Stimulated activated CD4-positive, alpha-beta T cell treated with anti-CD3 and anti-CD28 coated beads, Interleukin-2, amount 100 ng/mL, for 48 hours (primary cell): Measurements from ENCODE around the gene HOXB3.
"Not testable (repeated sequence)": the region's sequence is repeated elsewhere in the genome, so short reads cannot be mapped to it uniquely, and the experiment has no call there.

Source experiments
- DNase-seq, 2 donors: peaks; one replicate each; pipeline ENCODE4 v3.0.0-alpha.2; 2020

The HOXB3 gene

DNA sequence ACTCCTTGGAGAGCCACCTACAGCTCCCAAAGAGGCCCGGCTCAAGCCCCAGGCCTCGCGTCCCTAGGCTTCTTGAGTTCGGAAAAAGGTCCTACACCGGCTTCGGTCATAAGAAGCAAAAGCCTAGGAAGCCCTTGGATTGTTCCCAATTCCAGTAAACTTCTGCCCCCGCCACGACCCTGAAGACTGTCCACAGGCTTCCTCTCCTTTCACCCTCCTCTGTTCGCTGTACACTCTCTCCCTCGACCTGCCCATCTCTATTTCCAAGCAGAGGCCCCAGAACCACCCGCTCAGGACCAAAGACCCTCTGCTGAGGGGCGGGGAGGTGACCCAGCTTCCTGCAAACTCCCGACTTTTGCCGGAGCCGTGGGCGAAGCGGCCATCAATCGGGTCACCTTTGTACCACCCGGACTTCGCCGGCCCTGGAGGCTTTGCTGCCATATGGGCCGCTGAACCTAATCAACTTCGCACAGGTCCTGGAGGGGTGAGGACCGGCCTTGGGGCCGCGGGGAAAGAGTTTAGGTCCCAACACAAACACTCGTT is 47.9 kb downstream of the HOXB3 start:
- DNase-seq: no peak

DNA sequence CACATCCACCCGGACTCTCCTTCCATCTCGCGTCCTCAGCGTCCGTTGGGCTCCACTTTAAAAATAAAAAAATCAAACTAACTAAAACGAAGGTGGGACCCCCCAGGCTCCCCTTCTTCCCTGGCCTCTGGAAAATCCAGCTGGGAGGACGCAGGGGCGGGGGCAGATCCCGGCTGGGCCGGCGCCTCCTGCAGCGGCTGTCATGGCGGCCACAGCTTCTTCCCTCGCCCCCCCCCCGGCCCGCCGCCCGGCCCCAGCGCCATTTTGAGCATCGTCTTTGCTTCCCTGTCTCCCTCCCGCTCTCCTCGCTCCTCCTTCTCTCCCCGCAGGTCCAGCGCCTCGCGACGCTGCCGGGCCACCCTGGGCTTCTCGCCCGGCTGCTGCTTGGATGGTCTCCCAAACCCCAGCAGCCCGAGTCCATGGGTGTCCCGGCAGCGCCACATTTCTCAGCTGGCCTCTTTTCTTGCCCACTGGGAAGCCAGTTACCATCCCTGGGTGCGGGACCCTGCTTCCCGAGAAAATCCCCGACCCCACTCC is 48.4 kb downstream of the HOXB3 start:
- DNase-seq: peak; percentile 29 to 31

DNA sequence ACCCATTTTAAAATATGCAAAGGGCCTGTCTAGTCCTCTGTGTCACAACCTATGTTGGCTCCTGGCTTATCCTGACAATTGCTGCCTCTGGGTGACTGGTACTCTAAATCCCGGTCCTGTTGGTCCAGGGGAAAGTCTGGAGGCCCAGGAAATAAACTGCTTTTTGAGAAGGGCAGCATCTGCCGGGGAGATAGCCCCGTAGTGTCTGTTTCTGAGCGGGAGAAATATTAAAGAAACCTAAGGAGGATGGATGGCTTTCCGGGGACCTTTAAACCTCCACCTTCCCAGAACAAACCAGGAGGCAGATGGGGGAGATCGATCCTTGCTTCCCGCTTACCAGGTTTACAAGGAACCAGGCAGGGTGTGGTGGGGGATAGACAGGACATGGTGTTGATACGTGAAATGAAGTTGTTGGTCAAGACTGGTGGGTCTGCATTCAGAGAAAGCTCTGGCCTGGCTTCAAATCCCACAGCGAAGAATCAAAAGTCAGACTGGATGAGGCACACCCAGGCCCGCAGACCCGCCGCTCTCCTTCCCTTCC is 48.9 kb downstream of the HOXB3 start:
- no peak for DNase-seq

DNA sequence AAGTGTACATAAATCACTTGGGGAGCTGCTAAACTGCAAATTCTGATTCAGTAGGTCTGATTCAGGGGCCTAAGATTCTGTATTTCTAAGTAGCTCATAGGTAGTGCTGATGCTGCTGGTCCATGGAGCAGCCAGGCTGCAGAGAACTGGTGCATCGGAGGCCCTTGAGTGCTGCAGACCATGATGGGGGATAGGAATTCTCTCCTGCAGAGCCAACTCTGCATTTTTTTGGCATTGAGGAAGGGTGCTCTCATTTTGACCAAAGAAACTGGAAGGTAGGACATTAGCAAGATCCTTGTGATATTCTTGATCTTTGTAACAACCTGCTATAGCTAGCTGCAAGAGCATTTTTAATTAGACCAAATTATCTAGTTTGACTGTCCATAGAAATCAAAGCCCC is 49.8 kb downstream of the HOXB3 start:
- DNase-seq: no peak

DNA sequence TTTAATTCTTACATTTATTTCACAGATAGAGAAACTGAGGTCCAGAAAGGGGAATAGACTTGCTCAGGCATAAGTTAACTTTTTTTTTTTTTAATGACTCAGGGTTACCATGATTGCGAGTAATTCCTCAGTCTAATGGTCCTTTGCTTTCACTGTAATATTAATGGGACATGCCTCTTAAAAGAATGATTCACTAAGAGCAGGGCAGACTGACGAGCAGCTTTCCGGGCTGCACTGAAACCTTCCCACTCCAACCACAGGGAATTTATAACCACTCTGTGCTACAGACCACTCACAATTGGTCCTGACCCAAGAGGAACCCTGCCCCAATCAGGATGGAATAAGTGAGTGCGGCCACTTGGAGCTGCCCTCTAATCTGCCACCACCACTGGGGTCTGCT is 50.9 kb downstream of the HOXB3 start:
- no peak for DNase-seq

DNA sequence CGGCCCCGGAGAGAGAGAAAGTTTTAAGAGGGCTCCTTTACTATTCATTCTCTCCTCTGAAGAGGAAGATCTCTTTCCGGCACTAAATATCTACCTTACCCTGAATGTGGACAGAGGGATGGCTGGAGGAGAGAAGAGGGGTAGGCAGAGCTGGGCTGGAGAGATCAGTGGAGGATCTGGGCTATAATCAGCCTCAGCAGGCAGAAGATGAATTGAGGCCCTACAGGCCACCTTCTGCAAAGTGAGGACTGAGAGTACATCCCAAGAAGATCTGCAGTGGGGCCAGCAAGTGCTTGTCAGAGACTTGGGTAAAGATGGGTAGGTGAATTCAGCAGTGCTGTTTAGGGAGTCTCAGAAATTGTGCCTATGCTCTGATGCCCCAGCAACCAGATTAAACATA is 52.7 kb downstream of the HOXB3 start:
- DNase-seq: no peak

DNA sequence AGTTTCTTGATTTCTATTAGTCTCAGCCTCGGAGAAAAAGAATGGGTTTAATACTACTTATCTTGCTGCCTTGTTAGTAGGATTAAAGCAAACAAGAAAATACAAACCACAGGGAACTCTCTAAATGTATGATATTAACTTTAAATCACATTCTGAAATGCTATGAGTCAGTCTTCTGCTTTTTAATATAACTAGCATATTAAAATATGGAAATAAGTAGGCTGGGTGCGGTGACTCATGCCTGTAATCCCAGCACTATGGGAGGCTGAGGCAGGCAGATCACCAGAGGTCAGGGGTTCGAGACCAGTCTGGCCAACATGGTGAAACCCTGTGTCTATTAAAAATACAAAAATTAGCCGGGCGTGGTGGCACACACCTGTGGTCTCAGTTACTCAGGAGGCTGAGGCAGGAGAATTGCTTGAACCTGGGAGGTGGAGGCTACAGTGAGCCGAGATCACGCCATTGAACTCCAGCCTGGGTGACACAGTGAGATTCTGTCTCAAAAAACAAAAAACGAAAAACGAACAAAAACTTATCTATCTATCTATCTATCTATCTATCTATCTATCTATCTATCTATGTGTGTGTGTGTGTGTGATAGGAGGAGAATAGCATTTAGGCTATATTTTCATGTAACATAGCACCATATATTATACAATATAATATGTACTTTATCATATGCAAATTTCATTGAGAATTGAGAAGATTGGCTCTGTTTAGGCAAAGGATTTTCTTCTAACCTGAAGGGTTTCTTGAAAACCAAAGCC is 54.1 kb downstream of the HOXB3 start:
- not testable (repeated sequence) for DNase-seq

DNA sequence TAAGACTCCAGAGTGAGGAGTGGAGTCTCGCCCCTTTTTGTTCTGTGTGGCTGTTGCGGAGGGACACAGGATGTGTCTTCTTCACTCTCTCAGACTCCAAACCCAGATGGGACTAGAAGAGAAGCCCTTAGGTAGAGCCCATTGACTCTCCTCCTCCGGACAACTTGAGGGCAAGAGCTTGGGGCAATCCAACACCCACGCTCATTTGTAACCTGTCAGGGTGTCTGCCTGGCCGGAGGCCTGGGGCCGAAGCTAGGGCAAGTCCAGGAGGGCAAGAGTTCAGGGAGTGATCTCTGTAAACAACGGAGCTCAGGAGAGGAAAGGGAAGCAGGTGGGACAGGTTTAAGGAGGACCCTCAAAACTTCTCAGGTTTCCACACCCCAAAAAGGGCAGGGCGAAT is 57.8 kb downstream of the HOXB3 start:
- no peak for DNase-seq

DNA sequence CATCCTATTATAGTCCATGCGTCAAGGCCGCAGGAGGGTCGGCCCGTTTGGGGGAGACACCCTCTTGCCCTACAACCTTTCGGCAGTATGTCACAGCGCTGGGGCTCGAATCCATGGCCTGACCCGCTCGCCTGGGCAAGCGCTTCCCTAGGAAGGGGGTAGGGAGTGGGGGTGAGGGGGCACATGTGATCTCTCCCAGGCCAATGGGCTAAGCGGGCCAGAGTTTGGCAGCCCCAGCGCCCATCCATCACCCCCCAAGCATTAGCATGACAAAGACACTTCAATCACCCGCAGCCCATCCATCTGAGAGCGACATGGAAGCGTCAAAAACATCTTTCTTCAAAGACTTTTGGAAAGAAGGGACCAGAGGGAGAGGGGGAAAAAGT is 59.2 kb downstream of the HOXB3 start, which contains the start of gene HOXB1:
Gene HOXB1, minus strand, starts transcription at position 125 of the 386 bp plus-strand sequence. Its CDS starts 107 bp downstream, at position 18.
- no peak for DNase-seq

DNA sequence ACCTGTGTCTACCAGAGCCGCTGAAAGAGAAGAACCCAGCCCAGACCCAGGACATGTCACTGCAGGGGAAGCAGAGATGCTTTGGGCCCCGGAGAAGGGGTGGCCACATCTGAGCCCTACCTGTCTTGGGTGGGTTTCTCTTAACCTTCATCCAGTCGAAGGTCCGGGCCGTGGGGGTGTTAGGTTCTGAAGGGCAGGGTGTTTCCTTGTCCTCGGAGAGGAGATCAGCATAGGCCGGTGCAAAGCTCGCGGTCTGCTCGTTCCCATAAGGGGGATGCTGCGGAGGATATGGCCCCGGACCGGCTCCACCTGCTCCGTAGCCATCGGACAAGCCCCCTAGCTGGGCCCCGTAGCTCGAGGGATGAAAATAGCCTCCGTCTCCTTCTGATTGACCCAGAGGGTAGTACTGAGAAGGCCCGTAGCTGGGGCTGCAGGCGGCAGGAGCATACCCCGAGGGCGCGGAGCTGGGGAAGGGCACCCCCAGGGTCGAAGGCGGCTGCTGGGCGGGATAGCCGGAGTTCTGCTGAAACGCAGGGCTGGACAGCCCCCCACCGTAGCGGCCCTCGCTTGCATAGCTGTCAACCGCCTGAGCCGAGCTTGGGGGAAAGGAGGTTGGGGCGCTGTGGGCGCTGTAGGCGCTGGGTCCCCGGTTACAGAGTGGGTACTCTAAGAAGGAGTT is 59.7 kb downstream of the HOXB3 start:
- no peak for DNase-seq

DNA sequence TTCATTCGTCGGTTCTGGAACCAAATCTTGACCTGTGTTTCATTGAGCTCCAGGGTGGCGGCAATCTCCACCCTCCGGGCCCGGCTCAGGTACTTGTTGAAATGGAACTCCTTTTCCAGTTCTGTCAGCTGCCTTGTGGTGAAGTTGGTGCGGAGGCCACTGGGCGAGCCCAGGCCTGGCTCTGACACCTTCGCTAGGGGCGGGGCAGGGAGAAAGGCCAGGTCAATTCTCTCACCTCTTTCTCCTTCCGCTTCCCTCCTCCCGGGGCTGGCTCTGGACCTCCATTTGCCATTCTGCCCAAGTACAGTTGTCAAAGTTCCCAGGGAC is 60.4 kb downstream of the HOXB3 start:
- DNase-seq: no peak

DNA sequence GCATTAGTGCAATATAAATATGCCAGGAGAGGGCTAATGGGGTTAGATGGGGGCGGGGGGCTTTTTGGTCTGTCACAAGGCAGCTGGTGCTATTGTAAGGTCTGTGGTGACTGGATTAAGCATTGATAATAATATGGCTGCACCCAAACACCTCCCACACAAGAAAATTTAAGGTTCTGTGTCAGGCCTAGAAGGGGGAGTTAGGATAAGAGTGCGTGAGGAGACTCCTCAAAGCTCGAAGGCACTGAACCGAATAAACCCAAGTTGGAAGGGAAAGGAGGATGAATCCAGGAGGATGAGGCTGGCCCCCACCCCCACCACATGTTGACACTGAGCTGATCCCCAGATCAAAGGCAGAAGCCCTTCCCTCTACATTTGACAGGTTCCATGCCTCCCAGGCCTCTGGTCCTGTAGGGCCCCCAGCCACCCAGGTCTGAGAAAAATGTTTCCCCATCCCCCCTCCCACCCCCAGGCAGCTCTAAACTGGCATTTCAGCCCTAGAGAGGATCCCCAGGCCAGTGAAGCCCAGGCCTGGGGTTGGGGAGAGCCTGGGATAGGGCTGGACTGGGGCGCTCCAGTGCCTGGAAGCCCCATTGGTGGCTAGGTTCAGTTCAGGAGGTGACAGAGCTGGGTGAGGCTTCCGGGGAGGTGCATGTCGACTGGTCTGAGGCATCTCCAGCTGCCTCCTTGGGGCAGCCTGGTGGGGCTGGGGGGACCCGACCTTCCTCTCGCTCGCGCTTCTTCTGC is 60.9 kb downstream of the HOXB3 start:
- no peak for DNase-seq

DNA sequence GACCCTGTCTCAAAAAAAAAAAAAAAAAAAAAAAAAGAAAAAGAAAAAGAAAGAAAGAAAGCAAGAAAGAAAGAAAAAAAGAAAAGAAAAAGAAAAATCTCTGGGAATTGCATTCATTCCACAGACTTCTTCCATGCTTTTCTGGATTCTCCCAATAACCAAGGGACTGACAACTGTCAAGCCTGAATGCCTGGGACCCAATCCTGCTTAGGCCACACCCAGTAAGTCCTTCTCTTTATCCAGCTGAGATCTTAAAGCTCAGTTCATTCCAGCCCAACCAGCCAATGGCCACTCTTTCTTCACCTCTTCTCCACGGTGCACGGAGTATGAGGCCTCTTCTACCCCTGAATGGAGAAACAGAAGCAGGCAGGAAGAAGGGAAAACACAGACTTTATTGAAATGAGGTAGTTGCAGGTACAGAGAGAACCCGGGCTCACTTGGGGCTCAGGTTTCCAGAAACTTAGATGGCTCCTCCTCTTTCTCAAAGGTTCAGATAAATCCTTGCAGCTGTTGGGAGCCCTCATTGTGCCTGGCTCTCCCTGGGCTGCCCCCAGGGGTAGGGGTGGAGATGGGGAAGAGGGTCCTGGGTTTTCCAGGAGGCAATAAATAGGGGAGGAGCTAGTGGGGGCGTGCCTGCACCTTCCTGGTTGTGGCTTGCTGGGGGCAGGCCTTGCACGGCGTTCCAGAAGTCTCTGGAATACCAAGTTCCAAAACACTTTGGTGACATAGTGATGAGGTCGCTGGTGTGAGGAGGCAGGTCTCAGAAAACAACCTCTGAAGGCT is 61.7 kb downstream of the HOXB3 start:
- no peak for DNase-seq

DNA sequence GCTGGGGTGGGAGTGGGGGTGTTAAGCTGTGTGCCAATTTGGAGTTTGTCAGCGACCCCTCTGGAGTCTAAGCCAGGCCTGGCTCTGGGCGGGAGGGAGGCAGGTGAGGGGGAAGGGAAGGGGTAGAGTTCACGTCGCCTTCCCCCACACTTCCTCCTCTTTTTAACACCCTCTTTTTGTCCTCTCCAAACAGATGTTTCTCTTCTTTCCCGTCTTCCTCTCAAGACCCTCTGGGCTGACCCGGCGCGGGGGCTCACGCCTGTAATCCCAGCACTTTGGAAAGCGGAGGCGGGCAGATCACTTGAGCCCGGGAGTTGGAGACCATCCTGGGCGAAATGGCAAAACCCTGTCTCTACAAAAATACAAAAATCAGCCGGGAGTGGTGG is 62.5 kb downstream of the HOXB3 start:
- DNase-seq: no peak

DNA sequence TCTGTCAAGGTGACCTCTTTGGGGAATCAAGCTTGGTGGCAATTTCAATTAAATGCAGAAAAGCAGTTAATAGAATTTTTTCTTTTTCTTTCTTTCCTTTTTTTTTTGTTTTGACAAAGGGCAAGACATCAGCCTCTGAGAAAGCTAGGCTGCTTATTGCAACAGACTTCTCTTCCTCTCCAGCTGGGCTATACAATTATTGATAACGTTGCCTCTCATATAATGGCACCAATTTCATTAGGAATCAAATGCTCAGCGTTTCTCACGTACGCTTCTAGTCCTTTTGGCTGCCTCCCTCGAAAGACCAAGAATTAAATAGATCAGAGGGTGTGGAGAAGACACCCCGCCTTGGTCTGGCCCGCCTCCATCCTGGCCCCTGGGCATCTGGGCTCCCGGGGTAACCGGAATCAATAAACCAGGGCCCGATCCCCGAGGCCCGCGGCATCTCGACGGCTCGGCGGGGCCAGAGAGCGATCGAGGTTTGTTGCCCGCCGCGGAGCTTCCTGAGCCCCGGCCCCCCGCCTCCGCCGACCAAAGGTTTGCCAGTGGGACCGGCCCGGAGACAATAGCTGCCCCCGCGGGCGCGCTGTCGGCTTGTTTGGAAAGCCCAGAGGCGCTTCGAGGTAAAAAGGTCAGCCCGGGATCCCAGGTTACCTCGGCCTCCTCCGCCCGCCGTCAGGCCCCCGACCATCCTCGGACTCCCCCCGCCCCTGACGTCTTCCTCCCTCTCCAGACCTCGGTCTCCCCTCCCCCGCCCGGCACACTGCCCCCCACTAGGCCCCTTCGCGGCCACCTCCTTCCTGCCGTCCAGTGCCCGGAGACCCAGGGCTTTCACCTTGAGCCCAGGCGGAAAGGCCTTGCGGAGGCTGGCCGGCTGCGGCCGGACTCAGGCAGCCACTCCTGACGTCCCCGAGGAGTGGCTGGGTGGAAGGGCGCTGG is 63.2 kb downstream of the HOXB3 start:
- DNase-seq: no peak

DNA sequence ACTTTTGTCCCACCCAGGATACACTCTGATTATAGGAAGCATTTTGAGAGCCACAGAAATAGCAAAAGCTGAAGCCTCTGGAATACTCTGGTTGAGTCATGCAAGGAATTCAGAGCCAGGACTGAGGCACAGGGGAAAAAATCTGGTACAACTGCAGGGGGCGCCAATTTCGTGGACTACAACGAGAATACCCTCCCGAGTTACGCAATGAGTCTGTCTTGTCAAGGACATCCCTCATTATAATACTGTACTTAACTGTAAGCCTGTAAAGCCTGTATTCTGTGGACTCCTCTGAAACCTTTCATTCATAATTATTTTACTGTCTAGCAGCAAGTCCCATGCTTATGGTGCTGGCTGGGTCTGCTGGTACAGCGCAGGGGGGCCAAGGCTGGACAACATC is 67.0 kb downstream of the HOXB3 start:
- no peak for DNase-seq

DNA sequence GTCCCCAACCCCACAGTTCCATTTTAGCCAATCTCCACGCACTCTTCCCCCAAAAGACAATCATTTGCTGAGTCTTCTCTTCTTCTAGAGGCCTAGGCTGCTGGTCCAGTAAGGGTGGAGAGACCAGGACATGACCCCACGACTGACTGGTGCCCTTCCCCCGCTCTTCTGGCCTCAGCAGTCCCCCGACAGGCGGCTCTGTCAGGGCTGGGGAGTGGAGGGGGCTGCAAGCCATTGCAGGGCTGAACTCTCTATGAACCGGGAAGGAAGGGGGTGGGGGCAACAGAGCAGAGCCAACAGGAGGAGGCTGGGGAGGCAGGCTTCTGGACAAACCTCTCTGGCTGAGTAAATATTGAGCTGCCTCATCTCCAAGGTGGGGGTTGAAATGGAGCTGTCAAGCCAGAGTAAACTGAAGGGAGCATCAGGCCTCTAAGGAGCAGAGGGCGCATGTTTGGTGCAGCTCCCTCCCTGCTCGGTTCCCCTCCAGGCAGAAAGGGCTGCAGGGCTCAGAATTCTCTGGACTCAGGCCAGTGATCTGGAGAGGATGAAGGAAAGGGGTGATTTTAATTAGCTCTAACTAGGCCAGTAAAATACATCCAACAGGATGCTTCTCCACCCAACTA is 67.9 kb downstream of the HOXB3 start:
- no peak for DNase-seq

DNA sequence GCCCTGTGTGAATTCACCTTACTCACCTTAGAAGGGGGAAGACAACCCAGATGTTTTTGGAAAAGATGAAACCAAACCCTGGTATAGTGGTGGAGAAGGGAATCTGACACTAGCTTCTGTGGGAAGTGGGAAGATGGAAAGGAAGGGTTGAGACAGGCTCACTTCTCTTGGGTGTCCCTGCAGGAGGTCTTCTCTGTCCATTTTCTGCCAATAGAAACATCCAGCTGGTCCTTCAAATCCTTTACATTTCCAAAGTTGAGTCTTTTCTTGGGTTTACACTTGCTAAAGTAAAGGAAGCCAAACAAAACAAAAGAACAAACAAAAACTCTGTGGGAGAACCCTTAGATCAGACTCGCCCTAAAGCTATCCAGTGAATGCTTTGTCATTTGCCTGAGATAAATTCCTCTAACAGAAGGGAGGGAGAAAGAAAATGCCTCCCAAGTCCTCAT is 69.4 kb downstream of the HOXB3 start:
- no peak for DNase-seq

DNA sequence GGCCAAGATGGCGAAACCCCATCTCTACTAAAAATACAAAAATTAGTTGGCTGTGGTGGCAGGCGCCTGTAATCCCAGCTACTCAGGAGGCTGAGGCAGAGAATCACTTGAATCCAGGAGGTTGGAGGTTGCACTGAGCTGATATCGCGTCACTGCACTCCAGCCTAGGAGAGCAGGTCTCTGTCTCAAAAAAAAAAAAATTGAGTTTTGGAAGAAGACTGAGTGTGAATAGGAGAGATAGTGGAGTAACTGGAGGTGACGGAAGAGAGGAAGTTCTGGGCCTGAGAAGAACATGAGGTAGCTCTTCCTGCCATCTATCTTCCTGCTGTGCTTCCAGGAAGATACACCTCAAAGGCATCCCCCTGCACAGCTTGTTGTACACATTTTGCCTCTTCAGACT is 70.6 kb downstream of the HOXB3 start:
- no peak for DNase-seq

DNA sequence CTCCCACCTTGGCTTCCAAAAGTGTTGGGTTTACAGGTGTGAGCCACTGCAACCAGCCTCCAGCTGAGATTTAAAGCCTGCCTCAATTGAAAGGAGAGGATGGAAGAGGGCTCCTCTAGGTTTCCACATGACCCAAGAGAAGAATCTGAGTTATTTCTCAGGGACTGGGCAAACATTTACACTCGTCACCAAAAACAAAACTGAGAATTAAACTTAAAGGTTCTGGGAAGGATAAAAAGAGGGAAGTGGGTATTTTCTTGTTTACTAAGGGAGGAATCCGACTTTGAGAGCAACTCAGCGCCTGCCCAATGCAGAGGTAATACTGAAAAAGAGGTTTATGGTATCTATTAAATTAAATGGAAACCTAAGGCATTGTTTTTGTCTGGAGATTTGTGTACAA is 72.6 kb downstream of the HOXB3 start:
- no peak for DNase-seq
